ENCODE results near the gene ZNF485. TPM values are rescaled to one million over a fixed set of nuclear protein-coding genes. Genes with fewer than 3 reads are reported as not detected.

ZNF485 gene
- 4.8 and 8.8 TPM in 2 replicates for total RNA-seq

GRCh38 chr10:43606323-43607198 lies at the start of gene ZNF485:
ZNF485 (plus strand) TSS chr10:43606438; CDS start chr10:43607051, 613 bp downstream.

GRCh38 chr10:43574001-43574892 lies 32.0 kb upstream of the ZNF485 start, which contains the start of gene ZNF239:
ZNF239 (minus strand) TSS chr10:43574616; CDS start chr10:43558079, 16,537 bp downstream.

GRCh38 chr10:43648398-43649184 lies 42.4 kb downstream of the ZNF485 start, which contains the start of gene ZNF32:
ZNF32 (minus strand) TSS chr10:43648881; CDS start chr10:43646133, 2,748 bp downstream.

Other genes starting within 250 kb of the ZNF485 start
- not detected in 2 replicates for gene FXYD4, start 234.8 kb upstream of the ZNF485 start, total RNA-seq
- 308 and 310 TPM in 2 replicates for gene HNRNPF, start 197.3 kb upstream of the ZNF485 start, total RNA-seq
- gene ZNF487, start 169.3 kb upstream of the ZNF485 start, total RNA-seq = 2.6 and 2.7 TPM in 2 replicates
- gene ZNF239, start 31.8 kb upstream of the ZNF485 start, total RNA-seq = 2.7 and 4.2 TPM in 2 replicates
- gene ZNF32, start 42.4 kb downstream of the ZNF485 start, total RNA-seq = 23.2 and 39.9 TPM in 2 replicates

Measured in nasal cavity respiratory epithelium epithelial cell of viscerocranial mucosa (primary cell).